Measurements from ENCODE around the gene BRWD1.

Gene BRWD1

GRCh38 chr21:39175154-39175553 is 138.3 kb downstream of the BRWD1 start:
- Histone ChIP-seq H3K36me3 (ENCODE audit: low read length) (peaks cover 37% of the 10 kb centered on the region), H3F3A (ENCODE audit: insufficient read depth) (no peaks in the 10 kb centered on the region), H3K4me2 (ENCODE audit: low read depth, low read length, poor library complexity, severe bottlenecking) (no peak overlapping the region), H2AFZ (ENCODE audit: low read depth, low read length, severe bottlenecking) (no peak overlapping the region), H3K27ac (ENCODE audit: low read depth, low read length) (no peak overlapping the region), H3K27me3 (ENCODE audit: low read length) (no peaks in the 10 kb centered on the region), H3K9me3 (ENCODE audit: insufficient read depth, low read length) (no peaks in the 10 kb centered on the region), H4K20me1 (ENCODE audit: low read depth, low read length) (no peaks in the 10 kb centered on the region), H3K9ac (ENCODE audit: low read length) (no peak overlapping the region), H3K4me3 (ENCODE audit: insufficient read depth, low read length, poor library complexity, severe bottlenecking) (no peak overlapping the region), H3K9me2 (replicated peaks; ENCODE audit: insufficient read depth, low read length) (no peaks in the 10 kb centered on the region), H3K79me2 (ENCODE audit: insufficient read depth, low read length) (peaks cover 19% of the 10 kb centered on the region)
- TF ChIP-seq, protein P1, sequence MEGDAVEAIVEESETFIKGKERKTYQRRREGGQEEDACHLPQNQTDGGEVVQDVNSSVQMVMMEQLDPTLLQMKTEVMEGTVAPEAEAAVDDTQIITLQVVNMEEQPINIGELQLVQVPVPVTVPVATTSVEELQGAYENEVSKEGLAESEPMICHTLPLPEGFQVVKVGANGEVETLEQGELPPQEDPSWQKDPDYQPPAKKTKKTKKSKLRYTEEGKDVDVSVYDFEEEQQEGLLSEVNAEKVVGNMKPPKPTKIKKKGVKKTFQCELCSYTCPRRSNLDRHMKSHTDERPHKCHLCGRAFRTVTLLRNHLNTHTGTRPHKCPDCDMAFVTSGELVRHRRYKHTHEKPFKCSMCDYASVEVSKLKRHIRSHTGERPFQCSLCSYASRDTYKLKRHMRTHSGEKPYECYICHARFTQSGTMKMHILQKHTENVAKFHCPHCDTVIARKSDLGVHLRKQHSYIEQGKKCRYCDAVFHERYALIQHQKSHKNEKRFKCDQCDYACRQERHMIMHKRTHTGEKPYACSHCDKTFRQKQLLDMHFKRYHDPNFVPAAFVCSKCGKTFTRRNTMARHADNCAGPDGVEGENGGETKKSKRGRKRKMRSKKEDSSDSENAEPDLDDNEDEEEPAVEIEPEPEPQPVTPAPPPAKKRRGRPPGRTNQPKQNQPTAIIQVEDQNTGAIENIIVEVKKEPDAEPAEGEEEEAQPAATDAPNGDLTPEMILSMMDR (IDR thresholded peaks at IDR 0.05; ENCODE audit: insufficient read depth, low read length, poor library complexity, severe bottlenecking) = no peak
- no peak for TF ChIP-seq EZH2phosphoT487 (conservative IDR thresholded peaks at IDR 0.05; ENCODE audit: low read length)

GRCh38 chr21:39173716-39174680 is 139.4 kb downstream of the BRWD1 start:
- TF ChIP-seq EZH2phosphoT487 (conservative IDR thresholded peaks at IDR 0.05; ENCODE audit: low read length) = no peak
- TF ChIP-seq, protein P1 (IDR thresholded peaks at IDR 0.05; ENCODE audit: insufficient read depth, low read length, poor library complexity, severe bottlenecking) = no peak
- no peak overlapping the region for H3K27ac ChIP-seq (ENCODE audit: low read depth, low read length)
- no peak overlapping the region for H3K9ac ChIP-seq (ENCODE audit: low read length)
- peaks cover 31% of the 10 kb centered on the region for H3K36me3 ChIP-seq (ENCODE audit: low read length)
- H3K4me2 ChIP-seq (ENCODE audit: low read depth, low read length, poor library complexity, severe bottlenecking) = no peak overlapping the region
- H3K79me2 ChIP-seq (ENCODE audit: insufficient read depth, low read length) = peaks cover 11% of the 10 kb centered on the region; the same call in 1 of the 2 replicates
- no peaks in the 10 kb centered on the region for H3F3A ChIP-seq (ENCODE audit: insufficient read depth)
- H3K9me2 ChIP-seq (replicated peaks; ENCODE audit: insufficient read depth, low read length) = no peaks in the 10 kb centered on the region
- no peaks in the 10 kb centered on the region for H3K27me3 ChIP-seq (ENCODE audit: low read length)
- no peaks in the 10 kb centered on the region for H4K20me1 ChIP-seq (ENCODE audit: low read depth, low read length)
- H3K9me3 ChIP-seq (ENCODE audit: insufficient read depth, low read length) = no peaks in the 10 kb centered on the region
- H3K4me3 ChIP-seq (ENCODE audit: insufficient read depth, low read length, poor library complexity, severe bottlenecking) = no peak overlapping the region
- H2AFZ ChIP-seq (ENCODE audit: low read depth, low read length, severe bottlenecking) = no peak overlapping the region

- TF ChIP-seq EZH2phosphoT487 (conservative IDR thresholded peaks at IDR 0.05; ENCODE audit: low read length) = no peak
- TF ChIP-seq, protein P1 (IDR thresholded peaks at IDR 0.05; ENCODE audit: insufficient read depth, low read length, poor library complexity, severe bottlenecking) = no peak
- Histone ChIP-seq H3K36me3 (ENCODE audit: low read length) (peaks cover 9% of the 10 kb centered on the region), H3K9me3 (ENCODE audit: insufficient read depth, low read length) (0 out of 2 replicates have a peak, but pooled peaks cover under 1% of the 10 kb centered on the region)
Observed at GRCh38 chr21:39169906-39170305, 143.5 kb downstream of the BRWD1 start.

More at GRCh38 chr21:39169906-39170305, 143.5 kb downstream of the BRWD1 start:
- Histone ChIP-seq H3K9me2 (replicated peaks; ENCODE audit: insufficient read depth, low read length) (no peaks in the 10 kb centered on the region), H3K27me3 (ENCODE audit: low read length) (no peaks in the 10 kb centered on the region), H3K4me2 (ENCODE audit: low read depth, low read length, poor library complexity, severe bottlenecking) (no peak overlapping the region), H3K27ac (ENCODE audit: low read depth, low read length) (no peak overlapping the region), H4K20me1 (ENCODE audit: low read depth, low read length) (no peaks in the 10 kb centered on the region), H3K9ac (ENCODE audit: low read length) (no peak overlapping the region), H3K4me3 (ENCODE audit: insufficient read depth, low read length, poor library complexity, severe bottlenecking) (no peak overlapping the region), H3K79me2 (ENCODE audit: insufficient read depth, low read length) (no peaks in the 10 kb centered on the region; the same call in 1 of the 2 replicates), H3F3A (ENCODE audit: insufficient read depth) (no peaks in the 10 kb centered on the region), H2AFZ (ENCODE audit: low read depth, low read length, severe bottlenecking) (no peak overlapping the region)
